HEK293 (cell line): ENCODE measurements around the gene TCTN1.

Source experiments
- BCL11B ChIP-seq: fragments of 450-650 bp; formaldehyde crosslinking; IDR thresholded peaks from 2 replicates; pipeline ENCODE4 v1.5.1; 2016; ENCODE audit warnings: low read depth, missing biosample characterization, missing genetic modification characterization
- KLF9 ChIP-seq: fragments of 450-650 bp; formaldehyde crosslinking; IDR thresholded peaks from 2 replicates; pipeline ENCODE4 v1.5.1; 2016; ENCODE audit warnings: missing biosample characterization, missing genetic modification characterization, low read depth
- PRDM10 ChIP-seq: fragments of 450-650 bp; formaldehyde crosslinking; IDR thresholded peaks from 2 replicates; pipeline ENCODE4 v1.5.1; 2016; ENCODE audit warnings: missing biosample characterization, missing genetic modification characterization
- PRDM6 ChIP-seq: fragments of 450-650 bp; formaldehyde crosslinking; IDR thresholded peaks from 2 replicates; pipeline ENCODE4 v1.5.1; 2017; ENCODE audit warnings: missing biosample characterization, missing genetic modification characterization
- SP2 ChIP-seq: fragments of 450-650 bp; formaldehyde crosslinking; IDR thresholded peaks from 2 replicates; pipeline ENCODE4 v1.5.1; 2016; ENCODE audit warnings: missing biosample characterization, missing genetic modification characterization
- ZNF416 ChIP-seq: fragments of 450-650 bp; formaldehyde crosslinking; IDR thresholded peaks from 2 replicates; pipeline ENCODE4 v1.5.1; 2016; ENCODE audit warnings: missing biosample characterization, missing genetic modification characterization
- ZNF664 ChIP-seq: fragments of 450-650 bp; formaldehyde crosslinking; IDR thresholded peaks from 2 replicates; pipeline ENCODE4 v1.5.1; 2016; ENCODE audit warnings: missing biosample characterization, missing genetic modification characterization
- ZNF670 ChIP-seq: fragments of 450-650 bp; formaldehyde crosslinking; IDR thresholded peaks from 2 replicates; pipeline ENCODE4 v1.5.1; 2016; ENCODE audit warnings: missing biosample characterization, missing genetic modification characterization, low read depth
- ZNF837 ChIP-seq: fragments of 450-650 bp; formaldehyde crosslinking; IDR thresholded peaks from 2 replicates; pipeline ENCODE4 v1.5.1; 2016; ENCODE audit warnings: missing biosample characterization, missing genetic modification characterization
- ZNF843 ChIP-seq: fragments of 450-650 bp; formaldehyde crosslinking; IDR thresholded peaks from 2 replicates; pipeline ENCODE4 v1.5.1; 2016; ENCODE audit warnings: missing biosample characterization, missing genetic modification characterization
- TF ChIP-seq, protein P1 (sequence below): fragments of 450-650 bp; formaldehyde crosslinking; IDR thresholded peaks from 2 replicates; pipeline ENCODE4 v1.5.1; 2016; ENCODE audit warnings: missing biosample characterization, missing genetic modification characterization, low read depth
- TF ChIP-seq, protein P2 (sequence below): fragments of 450-650 bp; formaldehyde crosslinking; IDR thresholded peaks from 2 replicates; pipeline ENCODE4 v1.5.1; 2016; ENCODE audit warnings: missing biosample characterization, missing genetic modification characterization

DNA sequence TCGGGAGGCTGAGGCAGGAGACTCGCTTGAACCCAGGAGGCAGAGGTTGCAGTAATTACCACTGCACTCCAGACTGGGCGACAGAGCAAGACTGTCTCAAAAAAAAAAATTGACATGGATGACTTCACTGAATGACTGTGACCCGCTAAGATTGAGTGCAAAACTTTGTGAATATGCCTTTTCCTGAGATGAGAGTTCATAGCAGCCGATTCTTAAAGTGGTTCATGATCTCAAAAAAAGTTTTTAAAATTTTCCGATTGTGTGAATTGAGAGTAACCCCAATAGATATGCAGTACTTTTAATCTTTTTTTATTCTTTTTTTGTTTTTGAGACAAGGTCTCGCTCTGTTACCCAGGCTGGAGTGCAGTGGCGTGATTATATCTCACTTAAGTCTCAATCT, 1.2 kb downstream of the TCTN1 start:
- TF ChIP-seq, protein P1, sequence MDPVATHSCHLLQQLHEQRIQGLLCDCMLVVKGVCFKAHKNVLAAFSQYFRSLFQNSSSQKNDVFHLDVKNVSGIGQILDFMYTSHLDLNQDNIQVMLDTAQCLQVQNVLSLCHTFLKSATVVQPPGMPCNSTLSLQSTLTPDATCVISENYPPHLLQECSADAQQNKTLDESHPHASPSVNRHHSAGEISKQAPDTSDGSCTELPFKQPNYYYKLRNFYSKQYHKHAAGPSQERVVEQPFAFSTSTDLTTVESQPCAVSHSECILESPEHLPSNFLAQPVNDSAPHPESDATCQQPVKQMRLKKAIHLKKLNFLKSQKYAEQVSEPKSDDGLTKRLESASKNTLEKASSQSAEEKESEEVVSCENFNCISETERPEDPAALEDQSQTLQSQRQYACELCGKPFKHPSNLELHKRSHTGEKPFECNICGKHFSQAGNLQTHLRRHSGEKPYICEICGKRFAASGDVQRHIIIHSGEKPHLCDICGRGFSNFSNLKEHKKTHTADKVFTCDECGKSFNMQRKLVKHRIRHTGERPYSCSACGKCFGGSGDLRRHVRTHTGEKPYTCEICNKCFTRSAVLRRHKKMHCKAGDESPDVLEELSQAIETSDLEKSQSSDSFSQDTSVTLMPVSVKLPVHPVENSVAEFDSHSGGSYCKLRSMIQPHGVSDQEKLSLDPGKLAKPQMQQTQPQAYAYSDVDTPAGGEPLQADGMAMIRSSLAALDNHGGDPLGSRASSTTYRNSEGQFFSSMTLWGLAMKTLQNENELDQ (tag by site-specific recombination) = no peak
- TF ChIP-seq BCL11B = no peak
- TF ChIP-seq KLF9 (tag by site-specific recombination) = no peak
- TF ChIP-seq ZNF416 = no peak
- TF ChIP-seq ZNF843 = no peak
- TF ChIP-seq, protein P2, sequence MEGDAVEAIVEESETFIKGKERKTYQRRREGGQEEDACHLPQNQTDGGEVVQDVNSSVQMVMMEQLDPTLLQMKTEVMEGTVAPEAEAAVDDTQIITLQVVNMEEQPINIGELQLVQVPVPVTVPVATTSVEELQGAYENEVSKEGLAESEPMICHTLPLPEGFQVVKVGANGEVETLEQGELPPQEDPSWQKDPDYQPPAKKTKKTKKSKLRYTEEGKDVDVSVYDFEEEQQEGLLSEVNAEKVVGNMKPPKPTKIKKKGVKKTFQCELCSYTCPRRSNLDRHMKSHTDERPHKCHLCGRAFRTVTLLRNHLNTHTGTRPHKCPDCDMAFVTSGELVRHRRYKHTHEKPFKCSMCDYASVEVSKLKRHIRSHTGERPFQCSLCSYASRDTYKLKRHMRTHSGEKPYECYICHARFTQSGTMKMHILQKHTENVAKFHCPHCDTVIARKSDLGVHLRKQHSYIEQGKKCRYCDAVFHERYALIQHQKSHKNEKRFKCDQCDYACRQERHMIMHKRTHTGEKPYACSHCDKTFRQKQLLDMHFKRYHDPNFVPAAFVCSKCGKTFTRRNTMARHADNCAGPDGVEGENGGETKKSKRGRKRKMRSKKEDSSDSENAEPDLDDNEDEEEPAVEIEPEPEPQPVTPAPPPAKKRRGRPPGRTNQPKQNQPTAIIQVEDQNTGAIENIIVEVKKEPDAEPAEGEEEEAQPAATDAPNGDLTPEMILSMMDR (tag by site-specific recombination) = no peak
- no peak for TF ChIP-seq PRDM6 (tag by site-specific recombination)
- TF ChIP-seq PRDM10 (tag by site-specific recombination) = no peak
- no peak for TF ChIP-seq ZNF670 (tag by site-specific recombination)
- TF ChIP-seq ZNF837 = no peak
- TF ChIP-seq SP2 (tag by site-specific recombination) = no peak
- peak; percentile 67; the same call in 1 of the 2 replicates for TF ChIP-seq ZNF664 (tag by site-specific recombination)
